ENCODE measurements around the gene PIWIL1. TPM values are rescaled to one million over a fixed set of nuclear protein-coding genes. Genes with fewer than 3 reads are reported as not detected.

PIWIL1 gene
- total RNA-seq, 1 donor: not detected

GRCh38 chr12:130353081-130353480 lies 15.4 kb downstream of the PIWIL1 start:
- H2AFZ ChIP-seq (ENCODE audit: low read length): no peak overlapping the region
- no peaks in the 10 kb centered on the region for H3K79me2 ChIP-seq (ENCODE audit: insufficient read depth, low read length)
- DNase-seq (ENCODE audit: insufficient read length, low spot score, missing footprints): no peak

GRCh38 chr12:130354407-130354806 lies 16.7 kb downstream of the PIWIL1 start:
- DNase-seq (ENCODE audit: insufficient read length, low spot score, missing footprints): no peak
- TF ChIP-seq CTCF (IDR thresholded peaks at IDR 0.05; ENCODE audit: extremely low read depth, low read depth, low read length): no peak
- no peaks in the 10 kb centered on the region for H3K4me1 ChIP-seq (ENCODE audit: insufficient read depth, low read length)

More at GRCh38 chr12:130353081-130353480, 15.4 kb downstream of the PIWIL1 start:
- no peak for TF ChIP-seq CTCF (IDR thresholded peaks at IDR 0.05; ENCODE audit: extremely low read depth, low read depth, low read length)
- no peaks in the 10 kb centered on the region for H3K27me3 ChIP-seq (ENCODE audit: insufficient read depth, low read length)
- no peak overlapping the region for H3K4me2 ChIP-seq (ENCODE audit: insufficient read depth, low read length)
- no peak overlapping the region for H3K27ac ChIP-seq (ENCODE audit: low read depth, low read length)
- H3K9me3 ChIP-seq (ENCODE audit: low read depth, low read length): peaks cover 3% of the 10 kb centered on the region
- H4K20me1 ChIP-seq (ENCODE audit: insufficient read depth, low read length): no peaks in the 10 kb centered on the region
- H3K4me3 ChIP-seq (ENCODE audit: insufficient read depth, low read length): no peak overlapping the region
- no peaks in the 10 kb centered on the region for H3K36me3 ChIP-seq (ENCODE audit: insufficient read depth, low read length)
- no peaks in the 10 kb centered on the region for H3K4me1 ChIP-seq (ENCODE audit: insufficient read depth, low read length)

GRCh38 chr12:130356222-130356621 lies 18.5 kb downstream of the PIWIL1 start:
- Histone ChIP-seq H4K20me1 (ENCODE audit: insufficient read depth, low read length) (no peaks in the 10 kb centered on the region), H3K36me3 (ENCODE audit: insufficient read depth, low read length) (no peaks in the 10 kb centered on the region), H3K4me2 (ENCODE audit: insufficient read depth, low read length) (no peak overlapping the region), H3K9me3 (ENCODE audit: low read depth, low read length) (peaks cover 3% of the 10 kb centered on the region), H3K27ac (ENCODE audit: low read depth, low read length) (no peak overlapping the region), H3K27me3 (ENCODE audit: insufficient read depth, low read length) (no peaks in the 10 kb centered on the region), H3K4me1 (ENCODE audit: insufficient read depth, low read length) (no peaks in the 10 kb centered on the region), H2AFZ (ENCODE audit: low read length) (no peak overlapping the region), H3K79me2 (ENCODE audit: insufficient read depth, low read length) (no peaks in the 10 kb centered on the region), H3K4me3 (ENCODE audit: insufficient read depth, low read length) (no peak overlapping the region)
- no peak for DNase-seq (ENCODE audit: insufficient read length, low spot score, missing footprints)
- TF ChIP-seq CTCF (IDR thresholded peaks at IDR 0.05; ENCODE audit: extremely low read depth, low read depth, low read length): no peak

More at GRCh38 chr12:130354407-130354806, 16.7 kb downstream of the PIWIL1 start:
- Histone ChIP-seq H3K4me2 (ENCODE audit: insufficient read depth, low read length) (no peak overlapping the region), H3K9me3 (ENCODE audit: low read depth, low read length) (peaks cover 3% of the 10 kb centered on the region), H3K36me3 (ENCODE audit: insufficient read depth, low read length) (no peaks in the 10 kb centered on the region), H3K79me2 (ENCODE audit: insufficient read depth, low read length) (no peaks in the 10 kb centered on the region), H3K4me3 (ENCODE audit: insufficient read depth, low read length) (no peak overlapping the region), H3K27ac (ENCODE audit: low read depth, low read length) (no peak overlapping the region), H4K20me1 (ENCODE audit: insufficient read depth, low read length) (no peaks in the 10 kb centered on the region), H2AFZ (ENCODE audit: low read length) (no peak overlapping the region), H3K27me3 (ENCODE audit: insufficient read depth, low read length) (no peaks in the 10 kb centered on the region)

- Histone ChIP-seq H3K4me2 (ENCODE audit: insufficient read depth, low read length) (no peak overlapping the region), H3K4me1 (ENCODE audit: insufficient read depth, low read length) (no peaks in the 10 kb centered on the region), H3K4me3 (ENCODE audit: insufficient read depth, low read length) (no peak overlapping the region), H2AFZ (ENCODE audit: low read length) (no peak overlapping the region), H4K20me1 (ENCODE audit: insufficient read depth, low read length) (no peaks in the 10 kb centered on the region), H3K79me2 (ENCODE audit: insufficient read depth, low read length) (no peaks in the 10 kb centered on the region), H3K27me3 (ENCODE audit: insufficient read depth, low read length) (no peaks in the 10 kb centered on the region), H3K27ac (ENCODE audit: low read depth, low read length) (no peak overlapping the region), H3K36me3 (ENCODE audit: insufficient read depth, low read length) (no peaks in the 10 kb centered on the region), H3K9me3 (ENCODE audit: low read depth, low read length) (peaks cover 3% of the 10 kb centered on the region)
- no peak for DNase-seq (ENCODE audit: insufficient read length, low spot score, missing footprints)
- no peak for TF ChIP-seq CTCF (IDR thresholded peaks at IDR 0.05; ENCODE audit: extremely low read depth, low read depth, low read length)
Measured at GRCh38 chr12:130357241-130357640, 19.6 kb downstream of the PIWIL1 start.

Measured in osteoblast (primary cell).